Hair follicular keratinocyte (primary cell): ENCODE data around the gene WDR87. TPM values are rescaled to one million over a fixed set of nuclear protein-coding genes. Genes with fewer than 3 reads are reported as not detected.

ENCODE experiments used
- total RNA-seq: library from RNA; depleted of rRNA; stranded (reverse); fragments of >200 nt; gene quantifications from 2 replicates; pipeline ENCODE4 v1.2.3, GENCODE V29; 2015

The WDR87 gene
- not detected in 2 replicates for total RNA-seq

DNA sequence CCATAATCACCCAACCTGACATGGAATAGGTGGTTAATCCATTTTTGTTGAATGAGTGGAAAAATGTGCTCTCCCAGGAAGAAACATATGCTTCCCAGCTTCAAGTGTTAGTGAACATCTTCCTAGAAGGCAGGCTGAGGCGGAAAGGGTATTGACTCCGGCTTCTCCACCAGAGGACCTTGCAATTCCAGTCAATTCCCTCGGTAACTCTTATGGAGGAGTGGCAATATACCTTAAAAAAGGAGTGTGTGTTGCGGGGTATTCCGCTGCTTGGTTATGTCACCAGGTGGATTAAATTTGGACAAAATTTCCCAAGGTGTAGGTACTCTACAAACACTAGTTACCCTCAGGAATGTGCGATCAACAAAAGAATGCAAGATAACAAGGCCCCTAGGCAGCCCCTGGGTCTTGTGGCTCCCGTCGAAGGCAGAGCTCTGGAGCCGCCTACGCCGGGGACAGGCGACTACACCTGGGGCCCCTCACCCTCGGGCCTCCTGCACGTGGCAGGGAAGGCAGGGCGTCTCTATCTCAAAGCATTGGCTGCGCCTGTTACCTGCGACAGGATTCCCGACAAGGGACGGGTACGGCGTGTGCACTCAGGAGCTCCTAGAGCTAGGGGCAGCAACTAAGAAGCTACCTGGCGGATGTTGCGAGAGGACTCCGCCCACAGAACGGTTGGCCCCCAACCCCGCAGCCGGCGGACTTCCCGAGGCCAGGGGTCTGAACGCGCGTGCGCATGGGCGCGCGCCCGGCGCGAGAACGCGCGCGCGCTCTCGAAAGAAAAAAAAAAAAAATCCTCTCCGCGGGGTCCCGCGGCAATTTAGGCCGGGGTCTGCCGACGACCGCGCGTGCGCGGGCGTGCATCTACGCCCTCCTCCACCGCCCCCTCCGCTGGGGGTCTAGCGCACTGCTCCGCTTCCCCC, at the start of gene WDR87:
WDR87 (minus strand) TSS at position 649 of the 923 bp plus-strand sequence. CDS start 8,355 bp downstream, outside the sequence.

DNA sequence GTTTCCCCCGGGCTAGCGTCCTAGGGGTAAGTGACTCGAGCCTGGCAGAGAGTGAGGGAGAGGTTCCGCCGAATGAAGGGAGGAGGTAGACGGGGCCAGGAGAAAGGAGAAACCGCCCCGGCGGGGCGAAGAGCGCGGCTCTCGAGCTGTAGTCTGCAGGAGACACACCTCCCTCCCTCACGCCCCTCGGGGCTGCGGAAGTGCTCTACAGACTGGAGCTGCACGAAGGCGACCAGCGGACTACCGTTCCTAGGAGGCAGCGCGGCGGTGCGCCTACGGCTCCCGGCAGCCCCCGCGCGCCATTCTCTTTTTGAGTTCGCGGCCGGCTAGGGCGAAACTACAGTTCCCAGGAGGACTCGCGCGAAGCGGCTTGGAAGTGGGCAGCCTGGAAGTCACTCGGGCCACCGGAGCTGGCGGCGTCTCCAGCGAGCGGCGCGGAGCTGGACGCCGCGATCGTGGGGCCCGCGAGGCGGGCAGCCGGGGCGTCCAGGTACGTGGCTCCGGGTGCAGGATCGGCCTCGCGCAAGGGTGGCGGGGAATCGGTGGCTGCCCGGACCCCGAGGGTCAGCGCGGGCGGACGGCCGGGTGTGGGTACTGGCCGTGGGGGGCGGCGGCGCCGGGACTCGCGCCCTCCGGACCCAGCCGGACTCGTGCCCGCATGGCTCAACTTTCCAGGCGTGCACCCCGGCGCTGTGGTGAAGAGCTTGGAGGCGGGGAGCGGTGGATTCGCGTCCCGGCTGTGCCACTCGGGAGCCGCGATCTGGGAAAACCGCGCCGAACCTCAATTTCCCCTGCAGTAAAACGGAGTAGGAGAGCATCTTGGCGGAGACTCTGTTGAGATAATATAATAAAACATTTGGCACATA, 708 bp upstream of the WDR87 start, which contains the start of gene SIPA1L3:
SIPA1L3 (plus strand) TSS at position 340 of the 866 bp plus-strand sequence. CDS start 174,358 bp downstream, outside the sequence.

Other genes with a start within 250 kb of the WDR87 start
- 1.9 and 6.1 TPM in 2 replicates for gene ZNF607, start 186.8 kb downstream of the WDR87 start, total RNA-seq
- gene ZNF573, start 127.0 kb downstream of the WDR87 start, total RNA-seq: 1.1 and 1.8 TPM in 2 replicates
- 11.6 and 14.0 TPM in 2 replicates for gene SIPA1L3, start 614 bp upstream of the WDR87 start, total RNA-seq